ENCODE data around the gene TMPRSS11A.

The TMPRSS11A gene

DNA sequence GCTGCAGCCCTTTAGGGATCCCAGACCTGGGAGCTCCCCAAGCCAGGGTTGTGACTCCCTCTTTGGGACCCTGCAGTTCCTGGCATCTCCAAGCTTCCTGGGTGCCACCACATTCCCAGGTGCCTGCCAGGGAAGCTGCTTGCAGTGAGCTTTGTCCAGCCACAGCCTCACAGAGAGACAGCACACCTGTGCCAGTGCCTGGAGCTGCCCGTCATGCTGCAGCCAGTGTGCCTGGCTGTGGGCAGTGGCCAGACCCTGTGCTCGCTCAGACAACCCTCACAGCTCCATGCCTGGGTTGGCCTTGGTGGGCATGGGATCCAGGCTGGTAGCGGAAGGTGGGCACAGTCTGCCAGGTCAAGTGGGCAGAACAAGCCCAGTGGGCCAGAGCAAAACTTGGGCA is 36.0 kb downstream of the TMPRSS11A start:
- TF ChIP-seq EZH2phosphoT487 (IDR thresholded peaks at IDR 0.05; ENCODE audit: low read length), result no peak
- TF ChIP-seq CTCF (IDR thresholded peaks at IDR 0.05; ENCODE audit: low read length), result no peak
- no peak for TF ChIP-seq EZH2 (optimal IDR thresholded peaks at IDR 0.05; ENCODE audit: low read depth, low read length)
- Histone ChIP-seq H3K4me1 (ENCODE audit: low read length) (no peaks in the 10 kb centered on the region), H3F3A (ENCODE audit: insufficient read depth, low read length) (no peaks in the 10 kb centered on the region), H3K4me3 (ENCODE audit: low read length) (no peak overlapping the region), H3K9me2 (replicated peaks; ENCODE audit: insufficient read depth, low read length) (no peaks in the 10 kb centered on the region), H3K9me3 (replicated peaks; ENCODE audit: insufficient read depth, low read length) (no peaks in the 10 kb centered on the region), H4K20me1 (ENCODE audit: insufficient read depth, low read length) (no peaks in the 10 kb centered on the region), H3K4me2 (ENCODE audit: low read depth, low read length) (no peak overlapping the region), H3K27me3 (replicated peaks; ENCODE audit: insufficient read depth, low read length) (no peaks in the 10 kb centered on the region), H3K9ac (ENCODE audit: low read length) (no peak overlapping the region), H3K27ac (ENCODE audit: low read length) (no peak overlapping the region), H3K36me3 (replicated peaks; ENCODE audit: insufficient read depth, low read length) (no peaks in the 10 kb centered on the region), H2AFZ (ENCODE audit: low read length) (no peak overlapping the region), H3K79me2 (ENCODE audit: low read length) (no peaks in the 10 kb centered on the region)
- no peak for DNase-seq

GRCh38 chr4:67926485-67926884 is 36.8 kb downstream of the TMPRSS11A start:
- TF ChIP-seq CTCF (IDR thresholded peaks at IDR 0.05; ENCODE audit: low read length) (no peak), EZH2phosphoT487 (IDR thresholded peaks at IDR 0.05; ENCODE audit: low read length) (no peak), EZH2 (optimal IDR thresholded peaks at IDR 0.05; ENCODE audit: low read depth, low read length) (no peak)
- Histone ChIP-seq H3K4me1 (ENCODE audit: low read length) (no peaks in the 10 kb centered on the region), H2AFZ (ENCODE audit: low read length) (no peak overlapping the region), H3K4me2 (ENCODE audit: low read depth, low read length) (no peak overlapping the region), H3K27me3 (replicated peaks; ENCODE audit: insufficient read depth, low read length) (no peaks in the 10 kb centered on the region), H3K9me2 (replicated peaks; ENCODE audit: insufficient read depth, low read length) (no peaks in the 10 kb centered on the region), H3K36me3 (replicated peaks; ENCODE audit: insufficient read depth, low read length) (no peaks in the 10 kb centered on the region), H3K9ac (ENCODE audit: low read length) (no peak overlapping the region), H3K27ac (ENCODE audit: low read length) (no peak overlapping the region), H3F3A (ENCODE audit: insufficient read depth, low read length) (no peaks in the 10 kb centered on the region), H3K4me3 (ENCODE audit: low read length) (no peak overlapping the region), H3K79me2 (ENCODE audit: low read length) (no peaks in the 10 kb centered on the region), H4K20me1 (ENCODE audit: insufficient read depth, low read length) (no peaks in the 10 kb centered on the region), H3K9me3 (replicated peaks; ENCODE audit: insufficient read depth, low read length) (no peaks in the 10 kb centered on the region)
- DNase-seq, result no peak

DNA sequence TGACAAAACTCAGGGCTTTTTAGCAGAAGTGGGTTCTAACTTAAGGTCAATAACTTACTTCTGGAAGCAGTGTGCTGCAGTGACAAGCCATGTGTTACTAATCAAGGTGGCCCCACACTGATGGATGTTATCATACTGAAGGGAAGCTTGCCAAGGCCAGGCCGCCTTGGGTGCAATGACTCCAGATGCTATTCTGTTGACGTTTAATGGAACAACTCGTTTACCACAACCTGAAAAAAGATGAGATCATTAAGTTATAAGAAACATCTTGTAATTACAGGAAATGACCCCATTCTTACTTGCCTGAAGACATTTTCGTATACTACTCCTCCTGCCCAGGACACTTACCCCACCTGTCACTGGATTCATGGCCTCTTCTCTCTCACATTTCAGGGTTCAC is 40.6 kb downstream of the TMPRSS11A start:
- Histone ChIP-seq H2AFZ (ENCODE audit: low read length) (no peak overlapping the region), H3K79me2 (ENCODE audit: low read length) (no peaks in the 10 kb centered on the region), H3K9ac (ENCODE audit: low read length) (no peak overlapping the region), H3K4me2 (ENCODE audit: low read depth, low read length) (no peak overlapping the region), H3K9me2 (replicated peaks; ENCODE audit: insufficient read depth, low read length) (no peaks in the 10 kb centered on the region; the same call in 1 of the 2 replicates), H3K9me3 (replicated peaks; ENCODE audit: insufficient read depth, low read length) (no peaks in the 10 kb centered on the region), H3K36me3 (replicated peaks; ENCODE audit: insufficient read depth, low read length) (no peaks in the 10 kb centered on the region), H4K20me1 (ENCODE audit: insufficient read depth, low read length) (no peaks in the 10 kb centered on the region), H3K4me3 (ENCODE audit: low read length) (no peak overlapping the region), H3F3A (ENCODE audit: insufficient read depth, low read length) (no peaks in the 10 kb centered on the region), H3K27me3 (replicated peaks; ENCODE audit: insufficient read depth, low read length) (no peaks in the 10 kb centered on the region), H3K27ac (ENCODE audit: low read length) (no peak overlapping the region), H3K4me1 (ENCODE audit: low read length) (no peaks in the 10 kb centered on the region)
- TF ChIP-seq CTCF (IDR thresholded peaks at IDR 0.05; ENCODE audit: low read length), result no peak
- no peak for TF ChIP-seq EZH2 (optimal IDR thresholded peaks at IDR 0.05; ENCODE audit: low read depth, low read length)
- TF ChIP-seq EZH2phosphoT487 (IDR thresholded peaks at IDR 0.05; ENCODE audit: low read length), result no peak
- DNase-seq, result no peak
